Measurements from ENCODE around the gene LAMA5.

The LAMA5 gene

GRCh38 chr20:62265365-62265764, 101.7 kb downstream of the LAMA5 start:
- TF ChIP-seq TEAD4 (IDR thresholded peaks at IDR 0.05) (no peak), FOXM1 (IDR thresholded peaks at IDR 0.05; ENCODE audit: borderline replicate concordance, low read depth) (no peak), MAX (IDR thresholded peaks at IDR 0.05) (no peak), TAF1 (IDR thresholded peaks at IDR 0.05; ENCODE audit: low read depth) (no peak), TCF12 (IDR thresholded peaks at IDR 0.05; ENCODE audit: low read depth) (no peak), REST (IDR thresholded peaks at IDR 0.05; ENCODE audit: low read depth) (no peak), EP300 (IDR thresholded peaks at IDR 0.05; ENCODE audit: borderline replicate concordance) (no peak)

- TF ChIP-seq REST (IDR thresholded peaks at IDR 0.05; ENCODE audit: low read depth) (no peak), TCF12 (IDR thresholded peaks at IDR 0.05; ENCODE audit: low read depth) (no peak), RAD21 (IDR thresholded peaks at IDR 0.05; ENCODE audit: low read depth) (no peak), EP300 (IDR thresholded peaks at IDR 0.05; ENCODE audit: borderline replicate concordance) (no peak), ZBTB7A (IDR thresholded peaks at IDR 0.05; ENCODE audit: low read depth) (no peak), MAX (IDR thresholded peaks at IDR 0.05) (no peak)
Observed at GRCh38 chr20:62263396-62263795, 103.7 kb downstream of the LAMA5 start.

- no peak for TF ChIP-seq CREB1 (IDR thresholded peaks at IDR 0.05; ENCODE audit: low read depth)
- no peak for TF ChIP-seq TAF1 (IDR thresholded peaks at IDR 0.05; ENCODE audit: low read depth)
- no peak for TF ChIP-seq EP300 (IDR thresholded peaks at IDR 0.05; ENCODE audit: borderline replicate concordance)
- TF ChIP-seq ZBTB7A (IDR thresholded peaks at IDR 0.05; ENCODE audit: low read depth): no peak
- no peak for TF ChIP-seq CEBPB (IDR thresholded peaks at IDR 0.05)
Observed at GRCh38 chr20:62262064-62262463, 105.0 kb downstream of the LAMA5 start.

GRCh38 chr20:62259294-62259565, 107.9 kb downstream of the LAMA5 start:
- TF ChIP-seq REST (IDR thresholded peaks at IDR 0.05; ENCODE audit: low read depth): no peak
- TF ChIP-seq ZBTB7A (IDR thresholded peaks at IDR 0.05; ENCODE audit: low read depth): no peak
- TF ChIP-seq USF1 (IDR thresholded peaks at IDR 0.05): no peak
- TF ChIP-seq TEAD4 (IDR thresholded peaks at IDR 0.05): no peak
- no peak for TF ChIP-seq RAD21 (IDR thresholded peaks at IDR 0.05; ENCODE audit: low read depth)
- no peak for TF ChIP-seq TCF12 (IDR thresholded peaks at IDR 0.05; ENCODE audit: low read depth)
- TF ChIP-seq CEBPB (IDR thresholded peaks at IDR 0.05): no peak
